GM12878 (cell line): ENCODE results near the gene ANO9. TPM values are rescaled to one million over a fixed set of nuclear protein-coding genes. Genes with fewer than 3 reads are reported as not detected.

Source experiments
- ATAC-seq: fragments of 200-7000 bp; cut with Tn5 transposase; 3 replicates; pipeline ENCODE4 v1.9.1; 2020; ENCODE audit warnings: mild to moderate bottlenecking, moderate library complexity
- BruUV-seq: library from RNA; stranded (reverse); fragments of 400-500 nt; replicated peaks from 2 replicates; lab custom pipeline; 2021; lab: Mats Ljungman, UMichigan
- CTCF ChIA-PET: fragments of 300-600 bp; sonication (Branson Sonifier 250); formaldehyde crosslinking; extraction: SDS; loops from one replicate; lab custom pipeline; 2021; ENCODE audit warnings: inconsistent platforms; lab: Yijun Ruan, JAX
- POLR2A ChIA-PET: fragments of 350-600 bp; formaldehyde crosslinking; extraction: SDS; loops from one replicate; lab custom pipeline; 2021; ENCODE audit warnings: inconsistent platforms; lab: Charles Lee
- RAD21 ChIA-PET: fragments of 300-600 bp; sonication (Branson Sonifier 250); formaldehyde crosslinking; loops from one replicate; lab custom pipeline; 2023; ENCODE audit warnings: antibody characterized with exemption; ENCODE audit not compliant: unreplicated experiment; lab: Charles Lee
- SMC1A ChIA-PET: fragments of 300-600 bp; sonication (Branson Sonifier 250); formaldehyde crosslinking; loops from one replicate; lab custom pipeline; 2023; ENCODE audit not compliant: unreplicated experiment, uncharacterized antibody; lab: Charles Lee
- DNase-seq: peaks from one replicate; pipeline ENCODE4 v3.0.0-alpha.2; 2011; ENCODE audit warnings: low read depth, low spot score
- FAIRE-seq: peaks from 3 replicates; lab custom pipeline; 2011; peaks lifted over from hg19 to GRCh38; lab: Jason Lieb, UNC
- H2AFZ ChIP-seq: 2 replicates; pipeline ENCODE4 v1.6.0; 2011; ENCODE audit warnings: low read depth, low read length, control low read depth; ENCODE audit not compliant: control insufficient read depth
- H3K27ac ChIP-seq: 2 replicates; pipeline ENCODE4 v1.5.1; 2011; ENCODE audit warnings: control low read depth; ENCODE audit not compliant: control insufficient read depth, insufficient read depth
- H3K27me3 ChIP-seq, 2 experiments: replicated peaks in 1 of 2; 2 replicates each; pipeline versions ENCODE4 v1.6.0 to v1.6.1; 2011; ENCODE audit warnings: low read length in 1 of 2; ENCODE audit not compliant: control insufficient read depth in 2 of 2, insufficient read depth in 2 of 2
- H3K36me3 ChIP-seq, 2 experiments: 2 replicates each; pipeline ENCODE4 v1.5.1; 2011; ENCODE audit warnings: low read length in 1 of 2; ENCODE audit not compliant: control insufficient read depth in 2 of 2, insufficient read depth in 2 of 2
- H3K4me1 ChIP-seq: 2 replicates; pipeline ENCODE4 v1.6.1; 2011; ENCODE audit warnings: mild to moderate bottlenecking, low read length, moderate library complexity, mixed read lengths; ENCODE audit not compliant: control insufficient read depth, insufficient read depth
- H3K4me2 ChIP-seq: 2 replicates; pipeline ENCODE4 v1.6.0; 2011; ENCODE audit warnings: control low read depth; ENCODE audit not compliant: control insufficient read depth, insufficient read depth
- H3K4me3 ChIP-seq: fragments of 200-600 bp; sonication (generic); 2 replicates; pipeline ENCODE4 v1.5.1; 2016
- H3K79me2 ChIP-seq: 2 replicates; pipeline ENCODE4 v1.6.0; 2011; ENCODE audit warnings: low read length; ENCODE audit not compliant: control insufficient read depth, insufficient read depth
- H3K9ac ChIP-seq: 2 replicates; pipeline ENCODE4 v1.8.0; 2011; ENCODE audit warnings: low read length, control low read depth, mixed read lengths; ENCODE audit not compliant: control insufficient read depth, insufficient read depth
- H3K9me3 ChIP-seq: replicated peaks from 3 replicates; pipeline ENCODE4 v1.5.1; 2011; ENCODE audit warnings: mild to moderate bottlenecking, low read length; ENCODE audit not compliant: control insufficient read depth, insufficient read depth
- H4K20me1 ChIP-seq: 2 replicates; pipeline ENCODE4 v1.6.0; 2011; ENCODE audit not compliant: control insufficient read depth, insufficient read depth
- BCL11A ChIP-seq: IDR thresholded peaks from 2 replicates; pipeline ENCODE4 v1.6.1; 2011; ENCODE audit warnings: low read depth, low read length
- BMI1 ChIP-seq: fragments of 450-650 bp; IDR thresholded peaks from 2 replicates; pipeline ENCODE4 v1.6.1; 2016; ENCODE audit warnings: mild to moderate bottlenecking, moderate library complexity, borderline replicate concordance
- CBX5 ChIP-seq: sonication (generic); IDR thresholded peaks from 2 replicates; pipeline ENCODE4 v1.6.1; 2016; ENCODE audit warnings: low read depth, moderate library complexity, mild to moderate bottlenecking, inconsistent platforms
- CREB1 ChIP-seq: IDR thresholded peaks from 2 replicates; pipeline ENCODE4 v1.6.1; 2012; ENCODE audit warnings: low read depth, mild to moderate bottlenecking, inconsistent platforms
- FOXK2 ChIP-seq: fragments of 450-650 bp; IDR thresholded peaks from 2 replicates; pipeline ENCODE4 v1.6.1; 2017; ENCODE audit warnings: mild to moderate bottlenecking, moderate library complexity
- MEF2A ChIP-seq: IDR thresholded peaks from 2 replicates; pipeline ENCODE4 v1.6.1; 2011; ENCODE audit warnings: low read depth, mild to moderate bottlenecking, low read length, moderate library complexity; ENCODE audit not compliant: insufficient read depth
- PBX3 ChIP-seq: IDR thresholded peaks from 2 replicates; pipeline ENCODE4 v1.6.1; 2011; ENCODE audit warnings: mild to moderate bottlenecking, low read depth, low read length, moderate library complexity; ENCODE audit not compliant: insufficient replicate concordance
- SMC3 ChIP-seq: IDR thresholded peaks from 2 replicates; pipeline ENCODE4 v1.6.1; 2011; ENCODE audit warnings: low read length, improper control_type of control experiment, borderline replicate concordance
- SREBF2 ChIP-seq: IDR thresholded peaks from 2 replicates; pipeline ENCODE4 v1.6.1; 2012; ENCODE audit warnings: mild to moderate bottlenecking, low read length
- STAT1 ChIP-seq: fragments of 450-650 bp; conservative IDR thresholded peaks from 2 replicates; pipeline ENCODE4 v1.6.1; 2014; ENCODE audit warnings: antibody characterized with exemption, mild to moderate bottlenecking
- YBX1 ChIP-seq: fragments of 450-650 bp; IDR thresholded peaks from 2 replicates; pipeline ENCODE4 v1.6.1; 2016; ENCODE audit warnings: antibody characterized with exemption
- WGBS: methylation state at CpG from one replicate; pipeline ENCODE4 v1.1.6; 2016; ENCODE audit warnings: low lambda C conversion rate; ENCODE audit not compliant: insufficient replicate concordance, insufficient coverage; ENCODE audit errors: missing lambda C conversion rate; 5-methylcytosine and 5-hydroxymethylcytosine counted together
- in situ Hi-C: fragments of 300-500 bp; cut with MboI; formaldehyde crosslinking; loops from 9 replicates; pipeline ENCODE4 v1.14.3; 2018; ENCODE audit warnings: mixed read lengths
- intact Hi-C: fragments of 100-400 bp; cut with micrococcal nuclease; formaldehyde crosslinking; loops from one replicate; pipeline ENCODE4 v1.14.2; 2022; ENCODE audit not compliant: unreplicated experiment
- polyA plus RNA-seq, 11 experiments: library from polyadenylated mRNA; depleted of rRNA in 4 of 11; unstranded in 6 of 11; stranded (reverse) in 5 of 11; fragments of >200 nt; fragmentation: Nextera tagmentation in 4 of 11; fragmentation: Illumina TruSeq in 1 of 11; extraction: Ambion mirVana in 4 of 11; extraction: Trizol in 1 of 11; gene quantifications; 1 replicate in 1 of 11; 2 replicates in 10 of 11; pipeline versions ENCODE4 v1.2.1 to v1.2.3, GENCODE V29; 2011 to 2016; ENCODE audit warnings: inconsistent platforms in 2 of 11, missing spikeins in 2 of 11, low read depth in 1 of 11
- total RNA-seq, 4 experiments: library from RNA; depleted of rRNA in 3 of 4; stranded (reverse); fragments of >200 nt in 3 of 4; fragmentation: Illumina TruSeq in 1 of 4; extraction: Trizol in 1 of 4; gene quantifications; 2 replicates each; pipeline versions ENCODE4 v1.2.1 to v1.2.3, GENCODE V29; 2013 to 2021
- TF ChIP-seq, protein P1 (sequence below): fragments of 450-650 bp; IDR thresholded peaks from 2 replicates; pipeline ENCODE4 v1.6.1; 2018; ENCODE audit warnings: mild to moderate bottlenecking, low read depth, moderate library complexity; ENCODE audit not compliant: partially characterized antibody

The ANO9 gene
- total and polyA plus RNA-seq, 10 of the 15 experiments (the other 5 are each of a cell fraction or from before 2014, with no cell fraction given), result 0.21 to 42.3 (median 12.0) TPM

DNA sequence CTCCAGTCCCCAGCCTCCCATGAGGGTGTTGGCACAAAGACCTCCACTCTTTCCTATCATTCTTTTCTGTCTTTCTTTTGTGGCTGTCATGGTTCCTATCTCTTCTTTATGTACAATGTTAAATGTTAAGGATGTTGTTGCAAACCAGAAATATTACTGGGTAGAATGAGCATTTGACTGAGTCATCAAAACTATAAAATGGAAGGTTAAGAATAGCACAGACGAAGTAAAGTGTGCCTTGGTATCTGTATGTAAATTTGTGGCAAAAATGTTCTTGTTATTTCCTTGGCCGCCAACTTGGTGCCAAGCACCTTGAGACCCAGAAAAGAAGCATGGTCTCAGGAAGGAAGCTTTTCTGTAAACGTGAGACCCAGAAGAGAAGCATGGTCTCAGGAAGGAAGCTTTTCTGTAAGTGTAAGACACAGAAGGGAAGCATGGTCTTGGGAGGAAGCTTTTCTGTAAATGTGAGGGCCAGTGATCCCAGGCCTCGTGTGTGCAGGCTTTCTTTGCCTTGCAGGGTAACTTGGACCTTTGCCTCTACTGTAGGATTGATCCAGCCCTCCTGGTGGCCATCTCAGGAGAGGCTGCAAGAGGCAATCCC is 54.5 kb downstream of the ANO9 start:
- POLR2A ChIA-PET, result no interaction called here

More for the DNA sequence above, 54.5 kb downstream of the ANO9 start:
- Histone ChIP-seq H3K36me3 (no peaks in the 10 kb centered on the region), H2AFZ (no peak overlapping the region), H3K79me2 (no peaks in the 10 kb centered on the region), H3K4me2 (no peak overlapping the region), H3K9ac (no peak overlapping the region), H3K9me3 (no peaks in the 10 kb centered on the region; the same call in 2 of the 3 replicates), H3K4me1 (no peaks in the 10 kb centered on the region), H3K27me3 (no peaks in the 10 kb centered on the region), H4K20me1 (no peaks in the 10 kb centered on the region), H3K27ac (no peak overlapping the region), H3K4me3 (no peak overlapping the region)
- in situ Hi-C loops, result no loop called here
- TF ChIP-seq MEF2A (no peak), STAT1 (no peak), YBX1 (no peak), SREBF2 (no peak), CBX5 (no peak), PBX3 (no peak), SMC3 (no peak), BMI1 (no peak), CREB1 (no peak), BCL11A (no peak), FOXK2 (no peak)
- TF ChIP-seq, protein P1, sequence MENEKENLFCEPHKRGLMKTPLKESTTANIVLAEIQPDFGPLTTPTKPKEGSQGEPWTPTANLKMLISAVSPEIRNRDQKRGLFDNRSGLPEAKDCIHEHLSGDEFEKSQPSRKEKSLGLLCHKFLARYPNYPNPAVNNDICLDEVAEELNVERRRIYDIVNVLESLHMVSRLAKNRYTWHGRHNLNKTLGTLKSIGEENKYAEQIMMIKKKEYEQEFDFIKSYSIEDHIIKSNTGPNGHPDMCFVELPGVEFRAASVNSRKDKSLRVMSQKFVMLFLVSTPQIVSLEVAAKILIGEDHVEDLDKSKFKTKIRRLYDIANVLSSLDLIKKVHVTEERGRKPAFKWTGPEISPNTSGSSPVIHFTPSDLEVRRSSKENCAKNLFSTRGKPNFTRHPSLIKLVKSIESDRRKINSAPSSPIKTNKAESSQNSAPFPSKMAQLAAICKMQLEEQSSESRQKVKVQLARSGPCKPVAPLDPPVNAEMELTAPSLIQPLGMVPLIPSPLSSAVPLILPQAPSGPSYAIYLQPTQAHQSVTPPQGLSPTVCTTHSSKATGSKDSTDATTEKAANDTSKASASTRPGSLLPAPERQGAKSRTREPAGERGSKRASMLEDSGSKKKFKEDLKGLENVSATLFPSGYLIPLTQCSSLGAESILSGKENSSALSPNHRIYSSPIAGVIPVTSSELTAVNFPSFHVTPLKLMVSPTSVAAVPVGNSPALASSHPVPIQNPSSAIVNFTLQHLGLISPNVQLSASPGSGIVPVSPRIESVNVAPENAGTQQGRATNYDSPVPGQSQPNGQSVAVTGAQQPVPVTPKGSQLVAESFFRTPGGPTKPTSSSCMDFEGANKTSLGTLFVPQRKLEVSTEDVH, result no peak
- no peak for DNase-seq
- whole genome bisulfite sequencing, result 0% methylated on average over 4 of the region's 4 CpGs
- FAIRE-seq, result no peak
- ChIA-PET SMC1A (no interaction called here), CTCF (interaction anchor here (1.5 kb wide), 1 partner anchor 23 kb away, joined by 5 read pairs; no protein-coding TSS in a partner anchor), RAD21 (interaction anchor here (0.9 to 1.0 kb wide), 2 partner anchors 20 to 23 kb away, joined by 3 read pairs; no protein-coding TSS in a partner anchor)
- ATAC-seq, result no peak
- no TSS peak for BruUV-seq
- intact Hi-C loops, result no loop called here
